ENCODE results near the gene GPR107. TPM values are rescaled to one million over a fixed set of nuclear protein-coding genes. Genes with fewer than 3 reads are reported as not detected.
A peak's percentile ranks its signal among the peaks of the same experiment; 100 is the strongest.

Gene GPR107
- total and polyA plus RNA-seq, 2 of the 8 experiments (the other 6 are each of a cell fraction or from before 2014, with no cell fraction given), result 19.3 to 30.7 TPM

DNA sequence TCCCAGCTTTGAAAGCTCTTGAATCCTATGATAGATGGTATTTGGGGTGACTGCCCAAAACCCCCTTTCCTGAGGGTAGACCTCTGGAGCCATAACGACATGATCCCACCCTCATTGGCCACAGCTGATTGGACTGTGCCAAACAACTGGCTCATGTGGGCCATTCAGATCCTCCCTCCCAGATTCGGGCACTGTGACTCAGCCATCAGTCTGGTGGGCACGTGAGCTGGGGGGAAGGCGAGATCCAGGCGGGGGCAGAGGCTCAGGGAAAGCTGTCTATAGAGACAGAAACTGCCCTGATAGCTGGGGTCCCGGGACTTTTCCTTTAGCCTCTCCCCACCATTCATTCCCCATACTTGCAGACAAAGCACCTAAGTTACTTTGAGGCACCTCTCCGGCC, 103.4 kb downstream of the GPR107 start:
- Histone ChIP-seq H3K4me2 (ENCODE audit: insufficient read depth in 1 of 2, low read depth in 2 of 2, low read length in 2 of 2) (no peak overlapping the region), H2BK20ac (ENCODE audit: low read length) (no peak overlapping the region), H3K23me2 (ENCODE audit: low read depth, low read length) (no peaks in the 10 kb centered on the region), H2BK12ac (ENCODE audit: low read depth, low read length) (no peak overlapping the region; the same call in 1 of the 2 replicates), H3K4me1 (replicated peaks in 1 of 4; ENCODE audit: control insufficient read depth in 3 of 4, insufficient read depth in 4 of 4, low read length in 3 of 4) (peaks cover 0 to 5% (median 3%) of the 10 kb centered on the region in 4 experiments; a peak in 4 of 7 replicates), H3K27me3 (replicated peaks in 1 of 4; ENCODE audit: control insufficient read depth in 3 of 4, extremely low read depth in 1 of 4, insufficient read depth in 3 of 4, low read length in 3 of 4) (no peaks in the 10 kb centered on the region), H3K4ac (replicated peaks; ENCODE audit: insufficient read length, low read depth, low read length) (no peak overlapping the region), H4K20me1 (replicated peaks in 1 of 2; ENCODE audit: control insufficient read depth in 1 of 2, insufficient read depth in 2 of 2, low read length in 2 of 2) (no peaks in the 10 kb centered on the region), H3K9me3 (ENCODE audit: insufficient read depth in 2 of 2, low read depth in 1 of 2, low read length in 1 of 2) (no peaks in the 10 kb centered on the region), H3K14ac (ENCODE audit: insufficient read length) (no peak overlapping the region), H2BK5ac (ENCODE audit: low read depth, low read length) (no peak overlapping the region), H4K5ac (ENCODE audit: insufficient read length, low read depth, low read length) (no peak overlapping the region), H3K36me3 (ENCODE audit: control insufficient read depth in 2 of 4, insufficient read depth in 4 of 4, low read length in 3 of 4) (no peaks in the 10 kb centered on the region), H2BK15ac (ENCODE audit: low read length) (0 out of 2 replicates have a peak overlapping the region, but pooled peaks have one; percentile 46), H3K23ac (ENCODE audit: insufficient read length) (no peak overlapping the region), H4K91ac (replicated peaks; ENCODE audit: insufficient read length, low read length) (peak overlapping the region; percentile 27), H3K9ac (replicated peaks in 1 of 4; ENCODE audit: extremely low read depth in 1 of 4, low read depth in 3 of 4, low read length in 3 of 4) (no peak overlapping the region), H3K27ac (ENCODE audit: low read depth, low read length) (no peak overlapping the region), H3K79me2 (ENCODE audit: control insufficient read depth in 1 of 2, insufficient read depth in 2 of 2, low read length in 2 of 2) (no peaks in the 10 kb centered on the region), H3K18ac (ENCODE audit: extremely low read depth, low read length) (no peak overlapping the region), H2BK120ac (replicated peaks; ENCODE audit: low read depth, low read length) (no peak overlapping the region), H4K8ac (ENCODE audit: extremely low read depth, insufficient read depth, low read length) (peak overlapping the region; percentile 51), H3K4me3 (ENCODE audit: extremely low read depth in 1 of 4, insufficient read depth in 2 of 4, low read depth in 3 of 4, low read length in 4 of 4) (no peak overlapping the region), H2AFZ (ENCODE audit: low read length) (no peak overlapping the region), H3K79me1 (ENCODE audit: low read depth, low read length) (no peaks in the 10 kb centered on the region), H2AK5ac (ENCODE audit: low read depth, low read length) (no peak overlapping the region), H3K56ac (replicated peaks; ENCODE audit: insufficient read length, low read depth, low read length) (no peak overlapping the region)
- FAIRE-seq (no peak), DNase-seq (ENCODE audit: low read depth in 1 of 2, low spot score in 2 of 2) (no peak)
- POLR2A ChIA-PET (ENCODE audit: partially characterized antibody), result no interaction called here
- 62% methylated on average over 6 of the region's 7 CpGs; no CpG with 5 or more reads in 1 of the 2 experiments for WGBS, 2 experiments (ENCODE audit: extremely low coverage in 1 of 2, insufficient coverage in 1 of 2, insufficient read length in 1 of 2, insufficient replicate concordance in 2 of 2, low coverage in 1 of 2, low lambda C conversion rate in 2 of 2, missing lambda C conversion rate in 1 of 2)
- CTCF ChIA-PET (ENCODE audit: partially characterized antibody), result interaction anchor here (0.8 to 1.8 kb wide), 9 partner anchors 8 to 69 kb away, joined by 3 to 6 read pairs (median 3); no protein-coding TSS in a partner anchor
- no peak for TF ChIP-seq RNF2 (IDR thresholded peaks at IDR 0.05; ENCODE audit: borderline replicate concordance, low read depth, low read length, missing control alignments, poor library complexity, severe bottlenecking)
- TF ChIP-seq, protein P1, sequence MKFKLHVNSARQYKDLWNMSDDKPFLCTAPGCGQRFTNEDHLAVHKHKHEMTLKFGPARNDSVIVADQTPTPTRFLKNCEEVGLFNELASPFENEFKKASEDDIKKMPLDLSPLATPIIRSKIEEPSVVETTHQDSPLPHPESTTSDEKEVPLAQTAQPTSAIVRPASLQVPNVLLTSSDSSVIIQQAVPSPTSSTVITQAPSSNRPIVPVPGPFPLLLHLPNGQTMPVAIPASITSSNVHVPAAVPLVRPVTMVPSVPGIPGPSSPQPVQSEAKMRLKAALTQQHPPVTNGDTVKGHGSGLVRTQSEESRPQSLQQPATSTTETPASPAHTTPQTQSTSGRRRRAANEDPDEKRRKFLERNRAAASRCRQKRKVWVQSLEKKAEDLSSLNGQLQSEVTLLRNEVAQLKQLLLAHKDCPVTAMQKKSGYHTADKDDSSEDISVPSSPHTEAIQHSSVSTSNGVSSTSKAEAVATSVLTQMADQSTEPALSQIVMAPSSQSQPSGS (IDR thresholded peaks at IDR 0.05; ENCODE audit: low read length), result no peak
- TF ChIP-seq CREB1 (IDR thresholded peaks at IDR 0.05), result no peak
- no peak for TF ChIP-seq RBBP5 (IDR thresholded peaks at IDR 0.05; ENCODE audit: borderline replicate concordance, low read depth, low read length)
